GM12892 (cell line): ENCODE measurements around the gene CCDC88A.

Experiments
- POLR2A ChIP-seq: IDR thresholded peaks from 2 replicates; pipeline ENCODE4 v1.6.1; 2011; ENCODE audit warnings: low read depth, low read length, control low read depth
- POLR2AphosphoS5 ChIP-seq: IDR thresholded peaks from 2 replicates; pipeline ENCODE4 v1.6.1; 2011; ENCODE audit warnings: low read depth, low read length, control low read depth
- TAF1 ChIP-seq: IDR thresholded peaks from 2 replicates; pipeline ENCODE4 v1.6.1; 2011; ENCODE audit warnings: low read depth, mild to moderate bottlenecking, control low read depth, low read length, borderline replicate concordance

- TF ChIP-seq POLR2A (no peak), TAF1 (no peak), POLR2AphosphoS5 (no peak)
Measured at GRCh38 chr2:55242617-55243016, 177.0 kb downstream of the CCDC88A start.
